ENCODE measurements around the gene FOXP3.

GRCh38 chrX:49221868-49222267, 42.6 kb downstream of the FOXP3 start:
- TF ChIP-seq, protein P1, sequence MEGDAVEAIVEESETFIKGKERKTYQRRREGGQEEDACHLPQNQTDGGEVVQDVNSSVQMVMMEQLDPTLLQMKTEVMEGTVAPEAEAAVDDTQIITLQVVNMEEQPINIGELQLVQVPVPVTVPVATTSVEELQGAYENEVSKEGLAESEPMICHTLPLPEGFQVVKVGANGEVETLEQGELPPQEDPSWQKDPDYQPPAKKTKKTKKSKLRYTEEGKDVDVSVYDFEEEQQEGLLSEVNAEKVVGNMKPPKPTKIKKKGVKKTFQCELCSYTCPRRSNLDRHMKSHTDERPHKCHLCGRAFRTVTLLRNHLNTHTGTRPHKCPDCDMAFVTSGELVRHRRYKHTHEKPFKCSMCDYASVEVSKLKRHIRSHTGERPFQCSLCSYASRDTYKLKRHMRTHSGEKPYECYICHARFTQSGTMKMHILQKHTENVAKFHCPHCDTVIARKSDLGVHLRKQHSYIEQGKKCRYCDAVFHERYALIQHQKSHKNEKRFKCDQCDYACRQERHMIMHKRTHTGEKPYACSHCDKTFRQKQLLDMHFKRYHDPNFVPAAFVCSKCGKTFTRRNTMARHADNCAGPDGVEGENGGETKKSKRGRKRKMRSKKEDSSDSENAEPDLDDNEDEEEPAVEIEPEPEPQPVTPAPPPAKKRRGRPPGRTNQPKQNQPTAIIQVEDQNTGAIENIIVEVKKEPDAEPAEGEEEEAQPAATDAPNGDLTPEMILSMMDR (IDR thresholded peaks at IDR 0.05; ENCODE audit: low read length) = no peak
- TF ChIP-seq EZH2 (optimal IDR thresholded peaks at IDR 0.05; ENCODE audit: low read depth, low read length) = no peak
- no peak for TF ChIP-seq EZH2phosphoT487 (IDR thresholded peaks at IDR 0.05; ENCODE audit: low read length)

All from MM.1S (cell line).